ENCODE measurements around the gene KRT27.

DNA sequence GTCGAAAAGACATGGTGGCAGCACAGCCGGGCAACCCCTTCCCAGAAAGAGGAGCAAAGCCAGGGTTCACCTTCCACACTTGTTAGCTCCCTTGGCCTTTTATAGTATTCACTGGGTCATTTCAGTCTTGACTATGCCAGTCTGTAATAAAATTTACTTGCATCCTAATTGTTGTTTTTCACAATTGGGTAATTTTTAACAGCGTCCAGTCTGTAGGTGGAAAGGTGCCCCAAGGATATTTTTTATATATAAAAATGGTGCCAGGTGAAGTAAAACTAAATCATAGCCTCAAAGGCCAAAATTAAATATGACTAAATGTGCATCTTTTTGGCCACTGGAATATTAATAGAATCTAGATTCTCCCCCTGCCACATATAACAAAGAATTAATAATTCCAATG, 10.2 kb downstream of the KRT27 start, which contains the start of gene KRT26:
- TF ChIP-seq, protein P1, sequence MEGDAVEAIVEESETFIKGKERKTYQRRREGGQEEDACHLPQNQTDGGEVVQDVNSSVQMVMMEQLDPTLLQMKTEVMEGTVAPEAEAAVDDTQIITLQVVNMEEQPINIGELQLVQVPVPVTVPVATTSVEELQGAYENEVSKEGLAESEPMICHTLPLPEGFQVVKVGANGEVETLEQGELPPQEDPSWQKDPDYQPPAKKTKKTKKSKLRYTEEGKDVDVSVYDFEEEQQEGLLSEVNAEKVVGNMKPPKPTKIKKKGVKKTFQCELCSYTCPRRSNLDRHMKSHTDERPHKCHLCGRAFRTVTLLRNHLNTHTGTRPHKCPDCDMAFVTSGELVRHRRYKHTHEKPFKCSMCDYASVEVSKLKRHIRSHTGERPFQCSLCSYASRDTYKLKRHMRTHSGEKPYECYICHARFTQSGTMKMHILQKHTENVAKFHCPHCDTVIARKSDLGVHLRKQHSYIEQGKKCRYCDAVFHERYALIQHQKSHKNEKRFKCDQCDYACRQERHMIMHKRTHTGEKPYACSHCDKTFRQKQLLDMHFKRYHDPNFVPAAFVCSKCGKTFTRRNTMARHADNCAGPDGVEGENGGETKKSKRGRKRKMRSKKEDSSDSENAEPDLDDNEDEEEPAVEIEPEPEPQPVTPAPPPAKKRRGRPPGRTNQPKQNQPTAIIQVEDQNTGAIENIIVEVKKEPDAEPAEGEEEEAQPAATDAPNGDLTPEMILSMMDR (conservative IDR thresholded peaks at IDR 0.05; ENCODE audit: low read depth, low read length), result no peak
- TF ChIP-seq EZH2 (IDR thresholded peaks at IDR 0.05; ENCODE audit: low read length, unreplicated experiment), result no peak
- no peak for TF ChIP-seq EZH2phosphoT487 (IDR thresholded peaks at IDR 0.05; ENCODE audit: borderline replicate concordance, low read length)

Measured in PC-3 (cell line).